Caco-2 (cell line): ENCODE data around the gene PLEKHA1. TPM values are rescaled to one million over a fixed set of nuclear protein-coding genes. Genes with fewer than 3 reads are reported as not detected.

Experiments
- BruUV-seq: library from RNA; stranded (reverse); fragments of 400-500 nt; replicated peaks from 2 replicates; lab custom pipeline; 2021; lab: Mats Ljungman, UMichigan
- CTCF ChIA-PET: fragments of 300-600 bp; sonication (Branson Sonifier 250); formaldehyde crosslinking; loops from one replicate; lab custom pipeline; 2022; ENCODE audit warnings: antibody characterized with exemption; lab: Charles Lee
- POLR2A ChIA-PET: fragments of 300-600 bp; sonication (Branson Sonifier 250); formaldehyde crosslinking; loops from one replicate; lab custom pipeline; 2022; ENCODE audit warnings: antibody characterized with exemption; lab: Charles Lee
- DNase-seq, 2 experiments: peaks; one replicate each; pipeline versions ENCODE4 v3.0.0 to v3.0.0-alpha.2; 2020 to 2022
- H3K27me3 ChIP-seq: replicated peaks from 2 replicates; pipeline ENCODE4 v1.6.0; 2011; ENCODE audit warnings: low read length; ENCODE audit not compliant: control insufficient read depth, insufficient read depth
- H3K36me3 ChIP-seq: 2 replicates; pipeline ENCODE4 v1.5.1; 2011; ENCODE audit warnings: low read length; ENCODE audit not compliant: control insufficient read depth, insufficient read depth
- H3K4me1 ChIP-seq: fragments of 250-450 bp; sonication (Bioruptor Pico); 2 replicates; pipeline ENCODE4 v1.5.1; 2020; ENCODE audit warnings: mild to moderate bottlenecking
- H3K4me3 ChIP-seq: 2 replicates; pipeline ENCODE4 v1.5.1; 2011; ENCODE audit warnings: low read depth, mild to moderate bottlenecking, control low read depth, low read length
- H3K9me3 ChIP-seq: fragments of 250-450 bp; sonication (Bioruptor Pico); 2 replicates; pipeline ENCODE4 v1.5.1; 2020; ENCODE audit warnings: mild to moderate bottlenecking, moderate library complexity
- H3K27ac Mint-ChIP-seq: one replicate; pipeline ENCODE4 v1.8.0; 2022; ENCODE audit warnings: mixed read lengths; ENCODE audit not compliant: unreplicated experiment
- H3K27me3 Mint-ChIP-seq: one replicate; pipeline ENCODE4 v1.8.0; 2022; ENCODE audit warnings: mixed read lengths; ENCODE audit not compliant: insufficient read depth, unreplicated experiment
- H3K36me3 Mint-ChIP-seq: one replicate; pipeline ENCODE4 v1.8.0; 2022; ENCODE audit warnings: mild to moderate bottlenecking, mixed read lengths; ENCODE audit not compliant: insufficient read depth, unreplicated experiment
- H3K4me1 Mint-ChIP-seq: one replicate; pipeline ENCODE4 v1.8.0; 2022; ENCODE audit warnings: low read depth, mixed read lengths; ENCODE audit not compliant: unreplicated experiment
- H3K4me3 Mint-ChIP-seq: one replicate; pipeline ENCODE4 v1.8.0; 2022; ENCODE audit warnings: mild to moderate bottlenecking, moderate library complexity, mixed read lengths; ENCODE audit not compliant: unreplicated experiment
- H3K9me3 Mint-ChIP-seq: one replicate; pipeline ENCODE4 v1.8.0; 2022; ENCODE audit warnings: mixed read lengths; ENCODE audit not compliant: unreplicated experiment
- CTCF ChIP-seq, 2 experiments: fragments of 200-600 bp in 1 of 2; IDR thresholded peaks; 1 replicate in 1 of 2; 2 replicates in 1 of 2; pipeline versions ENCODE4 v1.5.1 to v1.8.0; 2011 to 2022; ENCODE audit warnings: antibody characterized with exemption in 1 of 2, control low read depth in 1 of 2, inconsistent platforms in 1 of 2, low read depth in 1 of 2, low read length in 1 of 2, mild to moderate bottlenecking in 1 of 2, moderate library complexity in 1 of 2; ENCODE audit not compliant: insufficient read depth in 1 of 2, severe bottlenecking in 1 of 2, unreplicated experiment in 1 of 2
- intact Hi-C: fragments of 100-400 bp; cut with micrococcal nuclease; formaldehyde crosslinking; loops from one replicate; pipeline ENCODE4 v1.10.0; 2022; ENCODE audit not compliant: unreplicated experiment
- total RNA-seq: library from RNA; stranded (reverse); gene quantifications from 2 replicates; pipeline ENCODE4 v1.2.3, GENCODE V29; 2022

The PLEKHA1 gene
- total RNA-seq, 1 experiment from 2014 or later: 48.4 TPM

DNA sequence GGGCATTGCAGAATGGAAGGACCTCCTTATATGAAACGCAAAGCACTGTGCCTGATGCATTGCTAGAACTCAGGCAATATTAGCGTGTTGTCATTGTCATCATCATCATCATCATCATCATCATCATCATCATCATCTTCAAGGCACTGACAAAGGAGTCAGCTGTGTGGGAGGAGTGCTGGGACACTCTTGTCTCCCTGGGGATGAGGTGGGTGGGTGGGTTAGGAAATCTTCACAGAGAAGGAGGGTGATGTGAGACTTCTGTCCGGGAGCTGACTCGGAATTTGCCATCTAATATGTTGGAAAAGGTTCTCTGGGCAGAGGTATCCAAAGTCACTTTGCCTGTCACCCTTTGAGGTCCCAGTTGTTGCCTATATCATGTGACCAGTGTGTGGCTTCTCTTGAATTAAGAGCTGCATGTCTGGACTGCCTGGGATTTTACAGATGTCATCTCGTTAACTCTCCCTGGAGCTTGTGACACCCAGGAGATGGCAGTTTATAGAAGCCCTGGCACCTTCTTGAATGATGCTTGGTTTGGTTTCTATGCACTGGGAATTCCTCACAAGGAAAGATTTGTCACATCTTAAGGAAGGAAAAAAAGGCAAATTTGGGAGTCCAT is 93.9 kb downstream of the PLEKHA1 start:
- ChIA-PET CTCF (interaction anchor here (0.5 to 0.6 kb wide), 2 partner anchors 15 to 25 kb away, joined by 3 to 5 read pairs; no protein-coding TSS in a partner anchor), POLR2A (no interaction called here)
- Mint-ChIP-seq H3K36me3 (no peaks in the 10 kb centered on the region), H3K27ac (no peak overlapping the region), H3K4me1 (no peaks in the 10 kb centered on the region), H3K4me3 (no peak overlapping the region), H3K27me3 (peaks cover 34% of the 10 kb centered on the region), H3K9me3 (no peaks in the 10 kb centered on the region)
- no peak overlapping the region for H3K4me3 ChIP-seq
- H3K36me3 ChIP-seq: no peaks in the 10 kb centered on the region
- no TSS peak for BruUV-seq
- no peak for DNase-seq
- TF ChIP-seq CTCF (IDR thresholded peaks at IDR 0.05; ENCODE audit: insufficient read depth in 1 of 2, low read depth in 1 of 2, low read length in 1 of 2, severe bottlenecking in 1 of 2, unreplicated experiment in 1 of 2): no peak
- intact Hi-C loops: loop anchor here (10.0 kb wide), 1 partner anchor 96 kb away; the partner anchor contains the start of gene DMBT1
- H3K27me3 ChIP-seq: peaks cover 1% of the 10 kb centered on the region
- no peaks in the 10 kb centered on the region for H3K9me3 ChIP-seq
- no peaks in the 10 kb centered on the region for H3K4me1 ChIP-seq

DNA sequence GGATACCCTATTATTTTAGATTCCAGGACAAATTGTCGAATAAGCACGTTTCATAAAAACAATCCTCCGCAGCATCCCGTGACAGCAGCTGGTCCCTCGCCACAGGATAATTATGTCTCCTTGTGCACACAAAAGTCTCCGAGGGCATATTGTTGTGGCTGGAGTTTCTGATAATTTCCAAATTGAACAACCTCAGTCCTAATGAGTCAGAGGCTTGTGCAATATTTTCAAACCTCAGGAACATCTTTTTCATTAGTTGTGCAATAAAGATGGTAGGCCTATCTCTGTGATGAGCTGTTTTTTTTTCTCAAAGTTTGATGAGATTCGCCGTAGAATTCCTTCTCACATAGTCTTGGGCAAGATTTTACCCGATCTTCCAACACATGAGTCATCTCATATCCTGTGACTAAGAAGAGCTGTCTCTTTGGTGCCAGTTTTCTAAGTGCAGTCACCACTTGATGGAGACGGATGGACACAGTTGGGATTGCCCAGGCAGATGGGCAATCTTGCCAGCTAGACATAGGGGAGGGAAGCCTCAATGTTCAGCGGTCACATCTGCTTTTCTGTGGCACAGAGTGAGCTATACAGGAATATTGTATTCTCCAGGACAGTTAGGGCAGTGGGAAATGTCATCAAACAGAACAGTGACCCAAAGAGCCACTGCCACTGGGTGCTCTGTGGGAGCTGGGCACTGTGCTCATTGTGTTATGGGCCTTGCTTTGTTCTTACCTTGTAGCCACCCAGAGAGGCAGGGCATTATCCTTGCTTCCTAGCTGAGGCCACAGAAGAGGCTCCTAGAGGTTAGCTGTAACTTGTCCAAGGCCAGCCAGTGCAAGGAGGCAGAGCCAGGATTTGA is 94.6 kb downstream of the PLEKHA1 start:
- POLR2A ChIA-PET: interaction anchor here (0.6 kb wide), 1 partner anchor 15 kb away, joined by 3 read pairs; no protein-coding TSS in a partner anchor
- H3K27me3 Mint-ChIP-seq: peaks cover 34% of the 10 kb centered on the region
- no peak for DNase-seq

More for the DNA sequence above, 94.6 kb downstream of the PLEKHA1 start:
- no TSS peak for BruUV-seq
- Mint-ChIP-seq H3K27ac (no peak overlapping the region), H3K36me3 (no peaks in the 10 kb centered on the region), H3K4me3 (no peak overlapping the region), H3K9me3 (no peaks in the 10 kb centered on the region), H3K4me1 (no peaks in the 10 kb centered on the region)
- CTCF ChIA-PET: interaction anchor here (0.5 to 0.6 kb wide), 2 partner anchors 15 to 25 kb away, joined by 3 to 5 read pairs; no protein-coding TSS in a partner anchor
- no peak overlapping the region for H3K4me3 ChIP-seq
- intact Hi-C loops: loop anchor here (10.0 kb wide), 1 partner anchor 96 kb away; the partner anchor contains the start of gene DMBT1
- no peak for TF ChIP-seq CTCF (IDR thresholded peaks at IDR 0.05; ENCODE audit: insufficient read depth in 1 of 2, low read depth in 1 of 2, low read length in 1 of 2, severe bottlenecking in 1 of 2, unreplicated experiment in 1 of 2)
- peaks cover 1% of the 10 kb centered on the region for H3K27me3 ChIP-seq
- no peaks in the 10 kb centered on the region for H3K4me1 ChIP-seq
- no peaks in the 10 kb centered on the region for H3K9me3 ChIP-seq
- H3K36me3 ChIP-seq: no peaks in the 10 kb centered on the region
